ENCODE results near the gene ZC3H12D.
"Not testable (repeated sequence)": the region's sequence is repeated elsewhere in the genome, so short reads cannot be mapped to it uniquely, and the experiment has no call there.

ZC3H12D gene

DNA sequence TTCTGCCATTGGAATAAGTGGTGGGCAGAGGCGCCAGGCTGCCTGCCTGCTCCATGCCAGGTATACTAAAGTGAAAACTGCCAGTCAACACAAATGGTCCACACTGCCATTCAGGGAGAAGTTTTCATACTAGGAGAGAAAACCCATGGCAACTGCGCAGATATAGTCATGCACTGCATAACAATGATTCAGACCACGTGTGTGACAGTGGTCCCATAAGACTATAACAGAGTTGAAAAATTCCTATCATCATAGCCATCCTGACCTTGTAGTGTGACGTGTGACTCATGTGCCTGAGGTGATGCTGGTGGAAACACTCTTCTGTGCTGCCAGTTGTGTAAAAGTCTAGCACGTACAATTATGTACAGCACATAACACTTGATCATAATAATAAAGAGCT lies 25.1 kb downstream of the ZC3H12D start:
- no peak for DNase-seq (ENCODE audit: low read depth in 2 of 2)

- no peak for DNase-seq (ENCODE audit: low read depth in 2 of 2)
Measured at GRCh38 chr6:149458806-149459205, 26.0 kb downstream of the ZC3H12D start.

- no peak for DNase-seq (ENCODE audit: low read depth in 2 of 2)
Measured at GRCh38 chr6:149458196-149458595, 26.6 kb downstream of the ZC3H12D start.

DNA sequence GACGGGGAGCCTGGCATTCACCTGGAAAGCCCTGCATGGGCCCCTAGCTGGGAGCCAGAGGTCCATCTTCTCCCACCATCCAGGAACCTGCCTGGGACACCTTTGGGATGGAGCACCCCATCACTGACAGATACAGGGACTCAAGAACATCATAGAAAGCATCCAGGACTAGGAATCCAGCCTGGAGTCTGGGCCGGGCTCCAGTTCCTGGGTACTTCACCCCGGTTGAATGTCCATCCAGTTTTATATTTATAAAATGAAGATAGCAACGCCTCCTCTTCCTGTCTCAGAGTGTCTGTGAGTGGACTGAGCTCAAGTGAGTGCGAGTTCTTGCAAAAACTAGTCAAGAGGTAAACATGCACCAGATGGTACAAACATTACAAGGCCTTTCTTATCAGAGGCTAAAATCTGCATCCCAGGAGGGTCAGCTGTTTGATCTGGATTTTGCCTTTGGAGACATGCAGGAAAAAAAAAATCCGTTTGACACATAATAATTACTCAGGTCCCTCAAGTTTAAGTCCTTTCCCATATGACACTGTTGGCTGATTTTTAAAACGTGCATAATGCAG lies 27.4 kb downstream of the ZC3H12D start:
- no peak for DNase-seq (ENCODE audit: low read depth in 2 of 2)

DNA sequence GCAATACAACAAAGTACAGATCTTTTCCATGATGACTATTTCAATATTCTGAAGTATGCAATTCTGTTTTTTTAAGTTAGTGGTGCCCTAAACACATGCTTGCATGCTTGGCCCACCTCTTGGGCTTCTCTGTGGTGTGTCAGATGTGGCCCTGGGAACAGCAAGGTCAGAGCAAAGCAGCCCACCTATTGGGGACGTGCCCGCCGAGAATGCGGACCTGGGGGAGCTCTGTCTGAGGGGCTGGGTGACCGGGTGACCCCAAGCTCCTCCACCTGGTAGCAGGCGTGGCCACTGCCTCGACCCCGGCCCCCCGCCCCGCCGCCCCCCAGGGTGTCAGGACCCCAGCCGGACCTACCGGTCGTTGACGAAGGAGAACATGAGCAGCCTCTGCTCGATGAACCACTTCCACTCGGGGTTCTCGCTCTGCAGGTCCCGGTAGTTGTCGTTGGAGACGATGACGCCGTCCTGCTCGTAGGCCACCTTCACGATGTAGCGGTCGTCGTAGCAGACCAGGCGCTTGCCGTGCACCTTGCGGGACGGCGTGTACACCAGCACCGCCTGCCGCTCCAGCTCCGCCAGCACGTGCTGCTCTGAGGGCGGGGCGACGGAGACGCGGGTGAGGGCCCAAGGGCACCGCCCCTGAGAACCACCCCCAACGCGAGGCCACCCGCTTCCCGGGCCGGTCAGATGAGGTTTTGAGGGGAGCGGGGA lies 28.3 kb downstream of the ZC3H12D start:
- no peak for DNase-seq (ENCODE audit: low read depth in 2 of 2)

DNA sequence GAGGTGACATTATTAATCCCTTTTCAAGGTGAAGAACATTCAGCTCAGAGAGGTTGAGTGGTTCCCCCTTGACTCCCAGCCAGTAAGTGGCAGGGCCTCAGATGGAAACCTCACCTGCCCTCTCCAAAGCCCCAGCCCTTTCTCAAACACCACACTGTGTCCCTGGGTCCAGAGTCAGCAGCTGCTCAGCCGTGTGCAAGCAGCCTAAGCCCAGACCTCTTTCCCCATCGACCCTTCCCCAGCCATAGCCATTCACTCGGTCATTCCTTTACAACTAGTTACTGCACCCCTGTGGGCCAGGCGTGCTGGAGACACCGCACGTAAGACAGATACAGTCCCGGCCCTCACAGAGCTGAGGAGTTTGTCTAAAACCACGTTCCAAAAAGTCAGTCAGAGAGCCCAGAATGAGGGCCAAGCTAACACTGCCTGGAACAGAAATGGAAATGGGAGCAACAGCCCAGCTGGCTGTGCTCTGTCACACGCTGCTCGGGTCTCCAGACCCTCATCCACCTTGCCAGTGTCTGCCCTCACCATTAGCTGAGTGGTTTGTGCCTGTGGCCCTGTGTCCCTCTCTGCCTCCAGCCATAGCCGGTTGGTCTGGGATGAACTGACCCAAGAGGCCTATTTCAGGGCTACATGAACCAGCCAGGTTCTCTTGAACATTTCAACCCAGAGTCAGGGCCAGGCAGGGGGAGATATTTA lies 29.6 kb downstream of the ZC3H12D start:
- DNase-seq (ENCODE audit: low read depth in 2 of 2): no peak

DNA sequence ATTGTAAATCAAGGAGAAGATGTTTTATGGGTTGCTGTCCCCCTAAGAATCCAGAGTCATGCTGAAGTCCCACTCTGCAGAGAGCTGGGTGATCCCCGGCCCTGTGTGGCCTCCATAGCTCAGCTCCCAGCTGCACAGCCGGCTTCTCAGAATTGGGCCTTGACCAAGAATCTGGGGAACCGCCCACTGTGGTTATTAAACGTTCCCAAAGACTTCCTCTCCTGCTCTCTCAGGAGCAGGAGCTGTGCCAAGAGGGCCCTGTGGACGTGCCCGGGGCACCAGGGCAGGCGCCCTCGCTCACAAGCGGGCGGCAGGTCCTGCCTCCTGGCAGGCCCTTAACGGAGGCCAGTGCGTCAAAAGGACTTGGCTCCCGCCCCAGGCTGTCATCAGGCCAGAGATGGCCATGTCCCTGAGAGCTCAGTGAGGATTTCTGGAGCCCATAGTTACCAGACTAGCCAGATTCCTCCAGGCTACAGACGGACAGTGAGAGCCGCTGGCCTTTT lies 30.4 kb downstream of the ZC3H12D start:
- no peak for DNase-seq (ENCODE audit: low read depth in 2 of 2)

GRCh38 chr6:149453597-149454345 lies 31.0 kb downstream of the ZC3H12D start:
- no peak for DNase-seq (ENCODE audit: low read depth in 2 of 2)

GRCh38 chr6:149452037-149452939 lies 32.5 kb downstream of the ZC3H12D start:
- DNase-seq (ENCODE audit: low read depth in 2 of 2): no peak

GRCh38 chr6:149451376-149452036 lies 33.3 kb downstream of the ZC3H12D start:
- DNase-seq (ENCODE audit: low read depth in 2 of 2): no peak

DNA sequence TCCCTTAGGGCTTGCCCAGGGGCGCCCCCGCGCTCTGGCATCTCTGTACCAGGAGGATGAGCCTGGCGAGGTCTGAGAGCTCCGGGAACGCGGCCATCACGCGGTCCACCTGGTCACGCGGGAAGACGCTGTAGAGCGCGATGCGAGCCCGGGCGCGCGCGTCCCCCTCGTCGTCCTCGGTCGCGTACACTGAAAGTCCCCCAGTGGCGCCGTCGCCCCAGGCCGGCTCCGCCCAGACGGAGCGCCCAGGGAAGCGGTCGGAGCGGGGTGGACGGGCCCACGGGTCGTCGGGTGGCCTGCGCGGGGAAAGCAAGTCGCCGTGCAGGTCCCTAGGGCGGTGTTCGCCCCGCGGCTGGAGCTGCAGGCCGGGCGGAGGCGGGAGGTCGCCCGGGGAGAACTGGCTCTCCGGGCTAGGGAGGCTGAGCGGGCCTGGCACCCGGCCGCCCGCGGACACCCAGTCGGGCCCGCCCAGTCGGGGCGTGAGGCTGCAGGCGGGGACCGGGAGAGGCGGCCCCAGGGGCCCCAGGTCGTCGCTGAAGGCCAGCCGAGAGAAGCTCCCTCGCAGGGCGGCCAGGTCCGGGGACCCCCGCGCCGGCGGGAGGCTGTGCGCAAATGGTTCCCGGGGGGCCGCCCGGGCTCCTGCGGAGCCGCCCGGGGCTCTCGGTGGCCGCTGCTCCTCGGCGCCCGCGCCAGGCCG lies 34.0 kb downstream of the ZC3H12D start:
- DNase-seq (ENCODE audit: low read depth in 2 of 2): no peak

DNA sequence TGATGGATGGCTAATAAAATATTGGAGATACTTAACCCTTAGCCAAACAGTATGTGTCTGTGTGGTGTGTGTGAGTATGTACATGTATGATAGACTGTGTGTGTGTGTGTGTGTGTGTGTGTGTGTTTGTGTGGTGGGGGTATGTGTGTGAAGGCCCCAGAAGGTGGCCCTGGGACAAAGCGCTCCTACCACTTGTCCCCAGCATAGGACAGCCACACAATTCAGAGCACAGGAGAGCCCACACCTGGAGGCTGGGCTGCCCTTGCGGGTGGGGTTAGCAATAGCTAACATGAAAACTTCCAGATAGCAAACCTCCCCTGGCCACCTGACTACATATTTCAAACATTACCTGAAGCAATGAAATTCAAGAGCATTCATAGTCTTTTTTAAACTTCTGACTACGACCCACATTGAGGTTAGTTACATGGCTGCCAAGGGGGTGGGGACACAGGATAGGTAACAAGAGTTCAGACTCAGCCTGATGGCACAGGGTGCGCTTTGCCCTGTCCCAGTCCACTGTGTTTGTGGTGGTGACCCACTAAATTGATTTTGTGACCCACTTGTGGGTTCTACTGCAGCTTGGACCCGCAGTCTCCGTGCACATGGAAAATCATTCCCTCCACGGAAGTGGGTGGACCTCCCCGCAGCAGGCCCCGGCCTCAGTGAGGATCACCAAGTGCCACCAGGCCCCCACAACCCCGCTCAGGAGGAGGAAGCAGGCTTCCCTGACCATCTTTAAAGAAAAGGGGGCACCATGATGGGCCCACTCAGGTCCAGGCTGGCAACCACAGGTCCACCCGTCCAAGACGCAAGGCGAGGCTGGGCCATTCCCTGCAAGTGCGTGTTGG lies 34.8 kb downstream of the ZC3H12D start:
- DNase-seq (ENCODE audit: low read depth in 2 of 2): no peak

- no peak for DNase-seq (ENCODE audit: low read depth in 2 of 2)
Measured at GRCh38 chr6:149448821-149449453, 35.9 kb downstream of the ZC3H12D start.

GRCh38 chr6:149446791-149447376 lies 37.9 kb downstream of the ZC3H12D start:
- DNase-seq (ENCODE audit: low read depth in 2 of 2): no peak

GRCh38 chr6:149445573-149445972 lies 39.2 kb downstream of the ZC3H12D start:
- DNase-seq (ENCODE audit: low read depth in 2 of 2): no peak

DNA sequence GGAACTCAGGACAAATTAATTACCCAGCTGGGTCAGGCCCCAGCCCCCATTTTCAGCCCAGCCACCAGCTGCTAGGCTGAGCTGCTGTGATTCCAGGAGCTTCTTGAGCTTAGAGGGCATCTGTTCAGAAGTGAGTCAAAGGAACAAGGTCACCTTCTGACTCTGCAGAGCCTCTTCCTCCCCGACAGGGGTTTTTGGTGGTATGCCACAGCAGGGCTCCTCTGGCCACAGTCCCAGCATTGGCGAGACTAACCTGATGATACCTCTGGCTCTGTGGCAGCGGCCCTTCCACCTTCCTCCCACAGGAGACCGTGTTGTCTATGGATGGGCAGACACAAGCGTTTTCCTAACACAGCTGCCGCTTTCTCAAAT lies 39.7 kb downstream of the ZC3H12D start:
- DNase-seq (ENCODE audit: low read depth in 2 of 2): no peak

GRCh38 chr6:149444360-149445094 lies 40.3 kb downstream of the ZC3H12D start:
- not testable (repeated sequence) for DNase-seq (ENCODE audit: low read depth in 2 of 2)

All from activated CD8-positive, alpha-beta memory T cell treated with anti-CD3 and anti-CD28 coated beads for 4 hours (primary cell).